ENCODE results near the gene PDE9A.

Gene PDE9A

GRCh38 chr21:42641311-42642218 lies 11.9 kb upstream of the PDE9A start:
- WGBS, 2 experiments: 50 to 56% methylated on average over 24 of the region's 24 CpGs
- no peak overlapping the region for H3K27ac ChIP-seq (ENCODE audit: insufficient read depth, low read depth, low read length, poor library complexity, severe bottlenecking)

DNA sequence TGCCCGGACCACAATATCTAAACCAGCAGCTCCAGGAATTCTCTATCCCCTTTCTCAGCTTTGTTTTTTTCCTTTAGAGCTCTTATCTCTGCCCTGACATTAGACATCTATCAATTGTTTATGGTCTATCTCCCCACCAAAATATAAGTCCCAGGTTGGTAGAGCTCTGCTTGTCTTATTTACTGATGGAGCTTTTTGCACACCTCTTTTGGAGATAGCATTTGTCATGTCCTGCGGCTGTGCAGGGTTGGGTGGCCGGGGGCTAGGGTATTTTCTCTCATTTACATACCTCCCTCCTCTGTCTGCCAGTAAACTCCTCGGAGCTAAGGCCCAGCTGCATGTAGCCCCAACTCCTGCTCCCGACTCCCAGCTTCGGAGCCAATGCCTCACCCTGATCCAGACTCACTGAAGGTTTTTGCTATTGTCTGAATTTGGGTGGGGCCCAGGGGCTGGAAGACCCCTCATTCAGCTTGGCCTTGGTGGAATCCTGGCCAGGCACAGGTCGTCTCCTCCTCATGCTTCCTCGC lies 11.1 kb upstream of the PDE9A start:
- no peak overlapping the region for H3K27ac ChIP-seq (ENCODE audit: insufficient read depth, low read depth, low read length, poor library complexity, severe bottlenecking)
- H3K27me3 ChIP-seq (ENCODE audit: control insufficient read depth, insufficient read depth, low read length, poor library complexity, severe bottlenecking): no peaks in the 10 kb centered on the region
- no peaks in the 10 kb centered on the region for H3K36me3 ChIP-seq (ENCODE audit: control insufficient read depth, insufficient read depth, low read length)
- peaks cover 26% of the 10 kb centered on the region for H3K4me1 ChIP-seq (ENCODE audit: control insufficient read depth, insufficient read depth, low read length)
- no peaks in the 10 kb centered on the region for H3K9me3 ChIP-seq (ENCODE audit: control insufficient read depth, low read length)
- WGBS, 2 experiments: 61 to 66% methylated on average over 8 of the region's 8 CpGs
- H3K4me3 ChIP-seq (ENCODE audit: insufficient read depth, low read depth, low read length): no peak overlapping the region

More at GRCh38 chr21:42641311-42642218, 11.9 kb upstream of the PDE9A start:
- no peak overlapping the region for H3K4me3 ChIP-seq (ENCODE audit: insufficient read depth, low read depth, low read length)
- H3K27me3 ChIP-seq (ENCODE audit: control insufficient read depth, insufficient read depth, low read length, poor library complexity, severe bottlenecking): no peaks in the 10 kb centered on the region
- H3K4me1 ChIP-seq (ENCODE audit: control insufficient read depth, insufficient read depth, low read length): peaks cover 26% of the 10 kb centered on the region
- H3K36me3 ChIP-seq (ENCODE audit: control insufficient read depth, insufficient read depth, low read length): no peaks in the 10 kb centered on the region
- no peaks in the 10 kb centered on the region for H3K9me3 ChIP-seq (ENCODE audit: control insufficient read depth, low read length)

DNA sequence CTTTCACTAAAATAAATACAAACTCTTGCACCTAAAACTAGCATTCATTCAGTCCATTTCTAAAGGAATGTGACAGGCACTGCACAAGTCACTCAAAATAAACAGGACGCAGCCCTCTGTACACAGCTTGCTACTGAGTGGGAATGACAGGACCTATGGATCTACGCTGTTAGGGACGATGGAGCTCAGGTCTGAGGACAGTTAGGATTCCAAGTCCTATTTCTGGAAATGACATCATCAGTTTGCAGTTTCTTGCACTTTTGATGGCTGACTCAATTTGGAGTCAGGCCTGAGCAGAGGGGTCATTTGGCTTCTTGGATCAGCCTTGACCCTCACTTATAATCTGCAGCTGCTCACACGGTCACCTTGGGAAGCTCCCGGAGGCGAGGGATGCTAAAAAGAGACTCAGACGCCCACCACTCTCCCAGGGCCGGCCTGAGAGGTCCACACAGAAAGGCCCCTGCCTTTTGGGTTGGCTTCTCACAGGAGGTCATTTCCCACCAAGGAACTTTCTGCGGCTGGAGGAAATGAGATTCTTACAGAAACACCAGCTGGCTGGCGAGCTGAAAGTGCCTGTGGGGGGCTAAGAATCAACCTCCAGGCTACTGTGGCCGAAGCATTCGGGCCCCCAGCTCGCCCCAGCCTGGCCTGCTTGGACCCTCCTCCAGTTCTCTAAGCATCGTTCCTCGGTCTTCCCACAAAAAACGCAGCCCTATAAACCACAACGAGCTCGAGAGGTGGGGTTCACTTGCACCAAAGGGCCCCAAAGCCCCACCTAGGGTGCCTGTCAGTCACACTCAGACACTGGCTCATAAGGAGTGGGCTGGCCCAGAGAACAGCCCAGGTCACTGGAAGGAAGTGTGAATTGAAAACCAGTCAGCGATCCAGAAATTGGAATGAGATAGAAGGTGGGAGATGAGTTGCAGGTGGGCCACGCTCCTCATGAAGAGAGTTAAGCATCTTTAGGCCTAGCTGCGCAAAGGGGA lies 8.9 kb upstream of the PDE9A start:
- Histone ChIP-seq H3K36me3 (ENCODE audit: control insufficient read depth, insufficient read depth, low read length) (no peaks in the 10 kb centered on the region), H3K4me1 (ENCODE audit: control insufficient read depth, insufficient read depth, low read length) (peaks cover 17% of the 10 kb centered on the region), H3K4me3 (ENCODE audit: insufficient read depth, low read depth, low read length) (no peak overlapping the region), H3K27ac (ENCODE audit: insufficient read depth, low read depth, low read length, poor library complexity, severe bottlenecking) (no peak overlapping the region), H3K9me3 (ENCODE audit: control insufficient read depth, low read length) (no peaks in the 10 kb centered on the region), H3K27me3 (ENCODE audit: control insufficient read depth, insufficient read depth, low read length, poor library complexity, severe bottlenecking) (no peaks in the 10 kb centered on the region)
- WGBS, 2 experiments: 79 to 80% methylated on average over 21 of the region's 21 CpGs

GRCh38 chr21:42645211-42646075 lies 8.0 kb upstream of the PDE9A start:
- Histone ChIP-seq H3K27ac (ENCODE audit: insufficient read depth, low read depth, low read length, poor library complexity, severe bottlenecking) (no peak overlapping the region), H3K4me3 (ENCODE audit: insufficient read depth, low read depth, low read length) (no peak overlapping the region), H3K27me3 (ENCODE audit: control insufficient read depth, insufficient read depth, low read length, poor library complexity, severe bottlenecking) (no peaks in the 10 kb centered on the region), H3K9me3 (ENCODE audit: control insufficient read depth, low read length) (no peaks in the 10 kb centered on the region), H3K4me1 (ENCODE audit: control insufficient read depth, insufficient read depth, low read length) (peaks cover 15% of the 10 kb centered on the region), H3K36me3 (ENCODE audit: control insufficient read depth, insufficient read depth, low read length) (no peaks in the 10 kb centered on the region)
- WGBS, 2 experiments: 94 to 95% methylated on average over 28 of the region's 28 CpGs

DNA sequence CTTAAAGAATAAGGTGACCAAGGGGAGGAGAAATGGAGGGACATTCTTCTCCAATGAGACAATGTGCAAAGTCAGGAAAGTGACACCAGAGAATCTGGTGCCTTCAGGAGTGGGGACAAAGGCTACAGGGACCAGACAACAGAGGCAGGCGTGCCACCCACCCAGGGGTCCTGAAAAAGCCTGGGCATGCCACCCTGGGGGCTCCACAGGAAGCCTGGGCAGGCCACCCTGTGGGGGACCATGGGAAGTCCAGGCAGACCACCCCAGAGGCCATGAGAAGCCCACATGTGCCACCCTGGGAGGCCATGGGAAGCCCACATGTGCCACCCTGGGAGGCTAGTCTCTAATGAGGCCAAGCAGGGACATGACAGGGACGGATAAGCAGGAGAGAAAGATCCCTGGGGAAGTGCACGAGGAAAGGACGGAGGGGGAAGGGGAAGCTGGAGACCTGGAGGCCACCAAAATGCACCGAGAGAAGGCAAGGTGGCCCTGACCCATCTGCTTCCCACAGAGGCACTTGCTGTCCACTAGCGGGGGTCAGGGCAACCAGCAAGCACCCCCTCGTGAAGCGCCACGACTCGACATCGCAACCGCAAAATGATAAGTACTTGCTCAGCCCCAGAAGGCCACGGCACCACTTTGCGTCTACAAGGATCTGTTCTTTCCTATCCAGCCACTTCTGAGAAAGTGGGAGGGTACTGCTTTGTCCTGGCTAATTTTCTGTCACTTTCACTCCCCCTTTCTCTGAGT lies 7.2 kb upstream of the PDE9A start:
- no peak overlapping the region for H3K27ac ChIP-seq (ENCODE audit: insufficient read depth, low read depth, low read length, poor library complexity, severe bottlenecking)
- no peaks in the 10 kb centered on the region for H3K9me3 ChIP-seq (ENCODE audit: control insufficient read depth, low read length)
- no peaks in the 10 kb centered on the region for H3K36me3 ChIP-seq (ENCODE audit: control insufficient read depth, insufficient read depth, low read length)
- no peaks in the 10 kb centered on the region for H3K27me3 ChIP-seq (ENCODE audit: control insufficient read depth, insufficient read depth, low read length, poor library complexity, severe bottlenecking)
- WGBS, 2 experiments: 90 to 91% methylated on average over 14 of the region's 14 CpGs
- no peak overlapping the region for H3K4me3 ChIP-seq (ENCODE audit: insufficient read depth, low read depth, low read length)
- H3K4me1 ChIP-seq (ENCODE audit: control insufficient read depth, insufficient read depth, low read length): peaks cover 7% of the 10 kb centered on the region

DNA sequence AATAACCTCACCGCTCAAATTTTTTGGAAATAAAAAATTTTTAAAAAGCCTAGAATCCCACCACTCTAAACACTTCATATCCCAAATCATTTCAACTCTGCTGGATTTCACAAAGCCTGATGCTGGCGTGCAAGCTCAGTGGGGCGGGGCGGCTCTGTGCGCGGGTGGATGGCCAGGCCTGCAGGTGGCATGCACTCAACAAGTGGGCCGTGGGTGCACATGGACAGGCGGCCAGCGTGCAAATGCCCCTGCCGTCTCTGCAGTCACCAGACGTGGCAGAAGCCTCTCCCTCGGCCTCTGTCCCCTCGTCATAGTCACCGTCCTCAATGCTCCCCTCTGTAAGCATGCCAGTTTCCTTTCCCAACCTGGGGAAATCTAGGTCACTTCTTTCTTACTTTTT lies 6.6 kb upstream of the PDE9A start:
- Histone ChIP-seq H3K4me3 (ENCODE audit: insufficient read depth, low read depth, low read length) (no peak overlapping the region), H3K4me1 (ENCODE audit: control insufficient read depth, insufficient read depth, low read length) (peaks cover 1% of the 10 kb centered on the region), H3K36me3 (ENCODE audit: control insufficient read depth, insufficient read depth, low read length) (no peaks in the 10 kb centered on the region), H3K27ac (ENCODE audit: insufficient read depth, low read depth, low read length, poor library complexity, severe bottlenecking) (no peak overlapping the region), H3K9me3 (ENCODE audit: control insufficient read depth, low read length) (no peaks in the 10 kb centered on the region), H3K27me3 (ENCODE audit: control insufficient read depth, insufficient read depth, low read length, poor library complexity, severe bottlenecking) (no peaks in the 10 kb centered on the region)
- 92 to 93% methylated on average over 14 of the region's 14 CpGs for WGBS, 2 experiments

DNA sequence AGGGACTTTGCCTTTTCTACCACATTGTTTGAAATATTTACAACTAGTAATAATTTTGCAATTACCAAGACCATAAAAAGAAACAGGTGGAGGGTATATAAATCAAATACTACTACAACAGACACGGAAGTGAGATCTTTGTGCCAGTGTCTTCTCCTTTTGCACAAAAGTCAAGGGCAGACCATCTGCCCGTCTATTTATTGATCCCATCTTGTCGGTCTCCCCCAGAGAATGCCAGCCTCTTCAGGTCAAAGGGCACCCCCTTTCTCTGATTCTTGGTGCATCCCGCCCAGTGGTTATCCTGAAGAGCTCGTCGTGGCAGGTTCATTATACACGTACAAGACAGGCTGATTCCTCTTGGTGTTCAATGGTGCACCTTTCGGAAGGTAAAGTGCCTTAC lies 4.8 kb upstream of the PDE9A start:
- 93 to 97% methylated on average over 8 of the region's 8 CpGs for WGBS, 2 experiments
- Histone ChIP-seq H3K4me3 (ENCODE audit: insufficient read depth, low read depth, low read length) (no peak overlapping the region), H3K4me1 (ENCODE audit: control insufficient read depth, insufficient read depth, low read length) (no peaks in the 10 kb centered on the region), H3K27me3 (ENCODE audit: control insufficient read depth, insufficient read depth, low read length, poor library complexity, severe bottlenecking) (no peaks in the 10 kb centered on the region), H3K36me3 (ENCODE audit: control insufficient read depth, insufficient read depth, low read length) (no peaks in the 10 kb centered on the region), H3K27ac (ENCODE audit: insufficient read depth, low read depth, low read length, poor library complexity, severe bottlenecking) (no peak overlapping the region), H3K9me3 (ENCODE audit: control insufficient read depth, low read length) (no peaks in the 10 kb centered on the region)

DNA sequence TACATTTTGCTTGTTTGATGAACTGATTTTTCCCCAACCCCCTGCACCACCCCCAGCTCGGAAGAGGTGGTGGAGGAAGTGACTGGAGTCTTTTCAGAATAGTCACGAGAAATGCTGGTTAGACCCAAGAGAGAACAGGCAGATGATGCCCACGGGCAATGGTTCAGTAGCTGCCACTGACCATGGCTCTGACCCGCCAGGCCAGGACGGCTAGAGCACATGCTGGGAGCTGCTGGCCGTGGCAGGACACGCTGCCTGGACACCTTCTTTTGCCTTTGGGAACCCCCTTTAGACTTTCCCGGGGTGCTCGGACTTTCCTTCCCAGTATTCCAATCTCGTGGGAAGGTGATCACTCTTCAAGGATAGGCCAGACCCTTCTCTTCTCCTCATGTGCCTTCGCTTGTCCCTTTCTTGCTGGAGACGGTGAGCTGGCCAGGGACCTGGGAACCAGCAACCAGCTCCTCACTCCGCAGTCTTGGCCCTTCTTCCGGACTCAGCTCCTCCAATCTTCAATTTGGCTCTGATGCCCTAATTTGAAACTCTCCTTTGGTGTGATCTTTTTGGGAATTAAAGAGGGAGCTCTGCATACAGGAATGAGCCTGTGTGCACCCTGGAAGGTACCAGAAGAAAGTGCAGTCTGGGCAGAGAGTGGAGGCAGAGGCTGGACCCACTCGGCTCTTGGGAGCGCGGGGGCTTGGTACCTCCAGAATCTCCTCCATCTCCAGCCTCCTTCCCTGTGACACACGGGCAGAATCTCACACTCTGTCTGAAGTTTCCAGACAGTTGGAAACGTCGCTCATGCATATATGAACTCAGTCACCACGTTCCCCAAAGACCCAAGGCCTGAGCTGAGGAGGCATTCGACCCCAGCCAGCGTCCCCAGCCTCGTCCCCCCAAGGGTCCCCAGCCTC lies 4.0 kb upstream of the PDE9A start:
- no peaks in the 10 kb centered on the region for H3K36me3 ChIP-seq (ENCODE audit: control insufficient read depth, insufficient read depth, low read length)
- H3K9me3 ChIP-seq (ENCODE audit: control insufficient read depth, low read length): no peaks in the 10 kb centered on the region
- WGBS, 2 experiments: 92 to 95% methylated on average over 24 of the region's 24 CpGs
- H3K4me3 ChIP-seq (ENCODE audit: insufficient read depth, low read depth, low read length): no peak overlapping the region
- no peak overlapping the region for H3K27ac ChIP-seq (ENCODE audit: insufficient read depth, low read depth, low read length, poor library complexity, severe bottlenecking)
- H3K4me1 ChIP-seq (ENCODE audit: control insufficient read depth, insufficient read depth, low read length): no peaks in the 10 kb centered on the region
- no peaks in the 10 kb centered on the region for H3K27me3 ChIP-seq (ENCODE audit: control insufficient read depth, insufficient read depth, low read length, poor library complexity, severe bottlenecking)
